Natural killer cell (primary cell): Measurements from ENCODE around the gene REXO5. TPM values are rescaled to one million over a fixed set of nuclear protein-coding genes. Genes with fewer than 3 reads are reported as not detected.

ENCODE experiments used
- ATAC-seq, 3 donors: fragments of 150-1000 bp in 2 of 3; fragments of 200-7000 bp in 1 of 3; cut with Tn5 transposase; 1 replicate in 1 of 3; 2 replicates in 2 of 3; pipeline ENCODE4 v1.10.0; 2021; ENCODE audit warnings: mild to moderate bottlenecking in 2 of 3, moderate library complexity in 2 of 3
- DNase-seq, 2 donors: peaks; one replicate each; pipeline versions ENCODE4 v3.0.0 to v3.0.0-alpha.2; 2013 to 2021; ENCODE audit warnings: mixed read lengths in 1 of 2
- H3K27ac ChIP-seq: one replicate; pipeline ENCODE4 v1.5.1; 2013; ENCODE audit warnings: mild to moderate bottlenecking, low read length
- H3K27me3 ChIP-seq: one replicate; pipeline ENCODE4 v1.6.1; 2013; ENCODE audit warnings: low read length; ENCODE audit not compliant: control insufficient read depth, insufficient read depth
- H3K36me3 ChIP-seq: one replicate; pipeline ENCODE4 v1.6.1; 2013; ENCODE audit warnings: low read length; ENCODE audit not compliant: control insufficient read depth, insufficient read depth
- H3K4me1 ChIP-seq: one replicate; pipeline ENCODE4 v1.6.1; 2013; ENCODE audit warnings: low read length; ENCODE audit not compliant: control insufficient read depth, insufficient read depth
- H3K4me3 ChIP-seq: one replicate; pipeline ENCODE4 v1.5.1; 2013; ENCODE audit warnings: low read length
- H3K9me3 ChIP-seq: one replicate; pipeline ENCODE4 v1.6.1; 2013; ENCODE audit warnings: low read length; ENCODE audit not compliant: control insufficient read depth, insufficient read depth
- H3K27ac Mint-ChIP-seq, 2 donors: one replicate each; pipeline ENCODE4 v1.8.0; 2022; ENCODE audit warnings: mild to moderate bottlenecking in 2 of 2, mixed read lengths in 2 of 2, moderate library complexity in 1 of 2
- H3K27me3 Mint-ChIP-seq, 2 donors: one replicate each; pipeline ENCODE4 v1.8.0; 2022; ENCODE audit warnings: low read depth in 2 of 2, mixed read lengths in 2 of 2
- H3K36me3 Mint-ChIP-seq: one replicate; pipeline ENCODE4 v1.8.0; 2022; ENCODE audit warnings: mixed read lengths
- H3K4me1 Mint-ChIP-seq, 2 donors: one replicate each; pipeline ENCODE4 v1.8.0; 2022; ENCODE audit warnings: mixed read lengths in 2 of 2
- H3K4me3 Mint-ChIP-seq: one replicate; pipeline ENCODE4 v1.8.0; 2022; ENCODE audit warnings: mild to moderate bottlenecking, moderate library complexity, mixed read lengths
- H3K9me3 Mint-ChIP-seq, 2 donors: one replicate each; pipeline ENCODE4 v1.8.0; 2022; ENCODE audit warnings: mixed read lengths in 2 of 2
- CTCF ChIP-seq: fragments of 200-600 bp; IDR thresholded peaks from one replicate; pipeline ENCODE4 v1.8.0; 2022; ENCODE audit warnings: antibody characterized with exemption
- WGBS: methylation state at CpG from one replicate; pipeline ENCODE4 v1.1.7; 2013; ENCODE audit warnings: missing lambda C conversion rate; ENCODE audit not compliant: insufficient coverage; 5-methylcytosine and 5-hydroxymethylcytosine counted together
- intact Hi-C: fragments of 100-400 bp; cut with micrococcal nuclease; formaldehyde crosslinking; loops from one replicate; pipeline ENCODE4 v1.14.2; 2022
- total RNA-seq, 4 donors: library from RNA; stranded (reverse); fragments of 120-200 nt in 1 of 4; gene quantifications; one replicate each; pipeline versions ENCODE4 v1.2.3 to v1.2.4, GENCODE V29; 2013 to 2022

The REXO5 gene
- total RNA-seq, 3 donors from 2014 or later (not counting 1 experiment from before 2014, with no cell fraction given): 1.5 to 6.0 (median 1.7) TPM

GRCh38 chr16:20867585-20867984 lies 61.3 kb downstream of the REXO5 start:
- no peak overlapping the region for H3K4me3 Mint-ChIP-seq
- H3K4me1 Mint-ChIP-seq: peaks cover 38 to 63% of the 10 kb centered on the region in 2 donors
- ATAC-seq: no peak
- no peaks in the 10 kb centered on the region for H3K4me1 ChIP-seq
- H3K27me3 ChIP-seq: no peaks in the 10 kb centered on the region
- no peaks in the 10 kb centered on the region for H3K36me3 ChIP-seq
- no peak for TF ChIP-seq CTCF
- H3K4me3 ChIP-seq: no peak overlapping the region
- H3K9me3 ChIP-seq: no peaks in the 10 kb centered on the region
- no peaks in the 10 kb centered on the region for H3K27me3 Mint-ChIP-seq
- DNase-seq: no peak
- H3K27ac Mint-ChIP-seq: no peak overlapping the region
- no peaks in the 10 kb centered on the region for H3K36me3 Mint-ChIP-seq
- 96% methylated on average over 2 of the region's 2 CpGs for WGBS
- H3K27ac ChIP-seq: no peak overlapping the region
- H3K9me3 Mint-ChIP-seq: no peaks in the 10 kb centered on the region
- intact Hi-C loops: no loop called here

- Mint-ChIP-seq H3K27ac (no peak overlapping the region), H3K36me3 (no peaks in the 10 kb centered on the region), H3K27me3 (no peaks in the 10 kb centered on the region), H3K9me3 (no peaks in the 10 kb centered on the region), H3K4me3 (no peak overlapping the region), H3K4me1 (peaks cover 44 to 65% of the 10 kb centered on the region in 2 donors)
- peaks cover 5% of the 10 kb centered on the region for H3K4me1 ChIP-seq
- H3K4me3 ChIP-seq: no peak overlapping the region
- ATAC-seq (no peak), DNase-seq (no peak)
- intact Hi-C loops: no loop called here
- WGBS: 82% methylated on average over 3 of the region's 3 CpGs
- H3K27me3 ChIP-seq: no peaks in the 10 kb centered on the region
- no peak for TF ChIP-seq CTCF
- no peaks in the 10 kb centered on the region for H3K9me3 ChIP-seq
- H3K36me3 ChIP-seq: no peaks in the 10 kb centered on the region
- no peak overlapping the region for H3K27ac ChIP-seq
Measured at GRCh38 chr16:20868890-20869289, 62.6 kb downstream of the REXO5 start.

GRCh38 chr16:20870122-20870820 lies 63.9 kb downstream of the REXO5 start:
- H3K27me3 ChIP-seq: no peaks in the 10 kb centered on the region
- Mint-ChIP-seq H3K4me1 (peaks cover 48 to 69% of the 10 kb centered on the region in 2 donors), H3K36me3 (no peaks in the 10 kb centered on the region), H3K27me3 (no peaks in the 10 kb centered on the region), H3K4me3 (no peak overlapping the region), H3K27ac (peak overlapping the region in 1 of 2 donors; percentile 18), H3K9me3 (no peaks in the 10 kb centered on the region)
- intact Hi-C loops: no loop called here
- H3K27ac ChIP-seq: no peak overlapping the region
- no peak for TF ChIP-seq CTCF
- peaks cover 12% of the 10 kb centered on the region for H3K4me1 ChIP-seq
- WGBS: 56% methylated on average over 2 of the region's 2 CpGs
- ATAC-seq (no peak), DNase-seq (no peak)
- H3K9me3 ChIP-seq: no peaks in the 10 kb centered on the region
- no peak overlapping the region for H3K4me3 ChIP-seq
- H3K36me3 ChIP-seq: no peaks in the 10 kb centered on the region

- no peak for ATAC-seq
- no peaks in the 10 kb centered on the region for H3K9me3 ChIP-seq
- Mint-ChIP-seq H3K27me3 (no peaks in the 10 kb centered on the region), H3K4me3 (no peak overlapping the region), H3K27ac (no peak overlapping the region), H3K9me3 (no peaks in the 10 kb centered on the region), H3K36me3 (no peaks in the 10 kb centered on the region), H3K4me1 (peaks cover 50 to 71% of the 10 kb centered on the region in 2 donors)
- peaks cover 12% of the 10 kb centered on the region for H3K4me1 ChIP-seq
- H3K36me3 ChIP-seq: no peaks in the 10 kb centered on the region
- no peak overlapping the region for H3K4me3 ChIP-seq
- no peaks in the 10 kb centered on the region for H3K27me3 ChIP-seq
- TF ChIP-seq CTCF: no peak
- intact Hi-C loops: no loop called here
- H3K27ac ChIP-seq: no peak overlapping the region
- 50% methylated on average over 2 of the region's 2 CpGs for WGBS
- DNase-seq: no peak
Measured at GRCh38 chr16:20871258-20871657, 64.9 kb downstream of the REXO5 start.
